Bronchus fibroblast of lung (primary cell): ENCODE results near the gene FITM1. TPM values are rescaled to one million over a fixed set of nuclear protein-coding genes. Genes with fewer than 3 reads are reported as not detected.

Experiments used
- total RNA-seq: library from RNA; depleted of rRNA; stranded (reverse); fragments of >200 nt; gene quantifications from 2 replicates; pipeline ENCODE4 v1.2.3, GENCODE V29; 2015

FITM1 gene, protein sequence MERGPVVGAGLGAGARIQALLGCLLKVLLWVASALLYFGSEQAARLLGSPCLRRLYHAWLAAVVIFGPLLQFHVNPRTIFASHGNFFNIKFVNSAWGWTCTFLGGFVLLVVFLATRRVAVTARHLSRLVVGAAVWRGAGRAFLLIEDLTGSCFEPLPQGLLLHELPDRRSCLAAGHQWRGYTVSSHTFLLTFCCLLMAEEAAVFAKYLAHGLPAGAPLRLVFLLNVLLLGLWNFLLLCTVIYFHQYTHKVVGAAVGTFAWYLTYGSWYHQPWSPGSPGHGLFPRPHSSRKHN
- total RNA-seq = not detected in 2 replicates

DNA sequence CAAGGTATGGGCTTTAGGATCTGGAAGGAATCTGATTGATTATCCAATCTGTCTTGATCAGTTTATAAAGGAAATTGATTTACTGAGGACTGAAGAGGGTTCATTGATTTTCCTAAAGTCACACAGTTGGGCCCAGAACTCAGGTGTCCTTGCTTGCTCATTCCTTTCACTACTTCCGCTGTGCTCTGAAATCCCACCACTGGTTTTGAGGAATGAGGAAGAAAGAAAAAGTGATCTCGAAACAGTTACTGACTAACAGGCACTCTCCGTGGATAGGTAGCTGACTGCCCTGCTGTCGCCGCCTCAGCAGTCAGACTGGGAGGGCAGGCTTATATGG, at the start of gene FITM1:
Gene FITM1, plus strand, starts transcription at position 280 of the 337 bp plus-strand sequence. CDS start 905 bp downstream, outside the sequence.

DNA sequence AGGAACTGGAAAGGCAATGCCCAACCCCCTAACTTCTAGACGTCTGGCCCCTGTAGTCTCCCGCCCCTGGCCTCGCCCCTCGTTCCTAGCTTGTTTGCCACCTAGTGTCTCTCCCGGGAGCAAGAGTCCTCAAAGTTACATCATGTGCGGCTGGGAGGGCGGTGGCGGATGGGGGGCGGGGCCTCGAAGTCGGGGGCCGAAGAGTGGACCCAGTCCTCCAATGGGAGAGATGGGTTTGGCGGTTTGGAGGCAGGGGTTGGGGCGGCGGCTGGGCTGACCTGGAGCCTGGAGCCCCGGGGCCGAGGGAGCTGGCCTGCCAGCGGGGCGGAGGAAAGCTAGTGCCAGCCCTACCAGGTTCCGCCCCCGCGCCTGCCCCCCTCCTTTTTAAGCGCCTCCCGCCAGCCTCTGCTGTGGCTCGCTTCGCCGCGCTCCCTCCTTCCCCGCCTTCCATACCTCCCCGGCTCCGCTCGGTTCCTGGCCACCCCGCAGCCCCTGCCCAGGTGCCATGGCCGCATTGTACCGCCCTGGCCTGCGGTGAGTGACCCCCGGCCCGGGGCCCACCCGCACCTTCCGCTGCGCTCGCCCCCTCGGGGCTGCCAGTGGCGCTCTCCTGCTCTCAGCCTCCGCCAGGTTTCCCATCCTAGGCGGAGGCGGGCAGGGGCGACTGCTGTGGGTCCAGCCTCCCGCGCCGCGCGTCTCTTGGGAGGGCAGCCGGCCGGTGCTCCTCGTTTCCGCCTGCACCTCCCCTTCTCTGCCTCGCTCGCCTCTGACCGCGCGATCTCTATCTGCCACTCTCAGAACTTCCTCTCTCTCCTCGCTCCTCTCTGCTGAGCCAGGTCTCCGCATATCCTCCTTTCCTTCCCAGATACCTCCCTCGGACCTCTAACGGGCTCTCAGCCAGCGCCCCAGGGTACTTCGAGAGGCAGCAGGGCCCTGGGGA, 36.3 kb upstream of the FITM1 start, which contains the start of gene PCK2:
Gene PCK2, plus strand, starts transcription at position 411 of the 940 bp plus-strand sequence. Its CDS starts 95 bp downstream, at position 506.

DNA sequence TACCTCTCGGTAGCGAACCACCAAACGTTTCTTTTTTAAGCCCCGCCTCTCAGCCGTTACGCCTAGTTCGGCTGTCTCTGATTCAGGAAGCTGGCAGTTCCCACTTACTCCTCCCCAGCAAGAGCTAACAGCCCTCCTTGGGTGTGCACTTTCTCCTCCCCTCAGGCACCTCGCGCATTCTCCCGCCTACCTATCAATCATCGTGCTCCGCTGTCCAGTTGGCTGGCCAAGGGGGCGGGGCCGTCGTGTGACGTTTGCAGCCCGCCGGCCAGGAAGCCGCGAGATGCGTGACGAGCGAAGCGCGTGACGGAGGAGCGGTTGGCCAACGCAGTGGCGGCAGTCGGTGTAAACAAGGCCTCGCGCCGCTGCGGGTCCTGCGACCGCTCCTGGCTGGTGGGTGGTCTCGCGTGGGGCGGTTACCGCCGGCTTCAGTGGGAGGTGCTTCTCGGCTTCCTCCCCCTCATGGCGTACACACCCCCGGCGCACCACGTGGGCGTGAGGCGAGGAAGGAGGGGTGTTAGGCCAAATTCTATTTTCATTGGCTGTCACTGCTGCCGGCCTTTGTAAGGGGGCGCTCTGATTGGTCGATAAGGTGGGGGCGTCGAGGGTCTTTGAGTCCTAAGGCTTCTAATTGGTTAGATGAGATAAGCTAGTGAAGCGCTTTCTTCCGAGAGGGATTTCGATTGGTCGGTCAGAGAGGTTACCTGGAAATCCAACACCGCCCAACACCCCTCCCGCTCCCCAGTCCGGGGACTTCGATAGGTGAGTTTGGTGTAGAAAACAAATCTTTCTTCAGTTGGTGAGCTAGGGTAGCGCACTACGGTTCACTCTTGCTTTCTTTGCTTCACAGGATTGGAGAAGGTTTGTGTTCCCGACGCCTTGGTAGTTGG, 15.7 kb upstream of the FITM1 start, which contains the start of the genes DCAF11 and NRL:
Gene DCAF11, plus strand, starts transcription at position 246 of the 890 bp plus-strand sequence. CDS start 818 bp downstream, outside the sequence.
Gene NRL, minus strand, starts transcription at position 418 of the 890 bp plus-strand sequence. CDS start 32,101 bp downstream, outside the sequence.

DNA sequence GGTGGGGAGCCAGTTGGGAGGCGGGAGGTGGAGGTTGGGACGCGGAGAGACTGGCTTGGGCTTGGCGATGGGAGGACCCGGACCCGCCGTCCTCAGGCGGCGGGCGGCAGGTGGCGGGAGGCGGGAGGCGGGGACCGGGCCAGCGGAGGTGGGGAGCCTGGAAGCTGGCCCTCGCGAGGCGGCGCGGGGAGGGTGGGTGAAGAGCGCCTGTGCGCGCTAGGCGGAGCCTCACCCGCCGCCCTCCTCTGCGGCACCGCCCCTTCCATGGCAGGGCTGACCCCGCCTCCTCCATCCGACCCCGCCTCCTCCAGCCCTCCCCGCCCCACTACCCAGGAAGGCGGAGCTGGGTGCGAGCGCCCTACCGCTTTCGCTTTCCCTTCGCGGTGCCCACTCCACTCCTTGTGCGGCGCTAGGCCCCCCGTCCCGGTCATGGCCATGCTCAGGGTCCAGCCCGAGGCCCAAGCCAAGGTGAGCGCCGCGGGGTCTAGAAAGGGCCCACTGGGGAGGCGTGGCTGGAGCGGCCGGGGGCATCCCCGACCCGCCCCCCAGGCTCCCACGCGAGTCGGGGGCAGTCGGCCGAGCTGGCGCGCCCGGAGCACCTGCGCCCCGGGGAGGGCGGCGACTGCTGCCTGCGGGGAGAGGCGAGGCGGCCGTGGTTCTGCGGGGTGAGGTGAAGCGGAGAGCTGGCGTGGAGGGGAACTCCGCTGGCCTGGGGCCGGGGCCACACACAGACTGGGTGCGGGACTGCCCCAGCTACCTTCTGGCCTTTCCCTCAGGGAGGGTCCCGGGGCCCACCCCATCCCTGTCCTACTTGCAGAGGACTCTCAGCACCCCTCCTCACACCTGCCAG, 5.6 kb downstream of the FITM1 start, which contains the start of gene PSME1:
Gene PSME1, plus strand, starts transcription at position 361 of the 850 bp plus-strand sequence. Its CDS starts 69 bp downstream, at position 430.

DNA sequence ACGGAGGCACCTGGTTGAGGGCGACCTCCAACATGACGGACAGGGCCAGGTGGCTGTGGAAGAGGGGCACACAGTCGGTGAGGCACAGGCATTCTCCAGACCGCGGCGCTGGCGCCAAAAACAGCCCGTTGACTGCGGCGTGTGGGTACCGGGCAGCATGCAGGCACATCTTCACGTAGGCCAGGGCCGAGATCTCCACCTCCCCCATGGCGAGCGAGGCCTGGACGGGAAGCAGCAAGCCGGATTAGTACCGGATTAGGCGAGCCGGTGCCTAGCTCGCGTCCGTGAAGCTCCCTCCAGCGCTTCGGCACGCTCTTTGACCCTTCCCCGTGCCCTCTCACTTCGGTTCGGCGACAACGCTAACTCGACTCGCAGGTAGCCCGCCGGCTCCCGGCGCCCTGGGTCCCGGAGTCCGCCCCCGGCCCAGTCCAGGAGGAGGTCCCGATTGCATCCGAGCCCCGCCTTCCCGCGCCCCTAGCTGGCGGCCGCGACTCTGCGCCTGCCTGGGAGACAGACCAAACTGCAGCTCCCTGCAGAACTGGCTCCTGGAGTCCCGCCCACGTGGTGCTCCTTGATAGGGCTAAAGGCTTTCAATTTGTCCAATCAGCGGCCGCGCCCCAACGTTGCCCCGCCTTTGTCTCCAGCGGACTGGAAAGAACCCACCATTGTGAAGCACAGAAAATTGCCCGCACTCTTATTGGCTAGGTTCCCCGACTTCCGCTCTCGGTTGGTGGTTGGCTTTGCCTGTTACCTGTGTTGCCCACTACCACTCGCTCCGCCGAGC, 10.8 kb downstream of the FITM1 start, which contains the start of gene EMC9:
Gene EMC9, minus strand, starts transcription at position 495 of the 784 bp plus-strand sequence. Its CDS starts 287 bp downstream, at position 208.

DNA sequence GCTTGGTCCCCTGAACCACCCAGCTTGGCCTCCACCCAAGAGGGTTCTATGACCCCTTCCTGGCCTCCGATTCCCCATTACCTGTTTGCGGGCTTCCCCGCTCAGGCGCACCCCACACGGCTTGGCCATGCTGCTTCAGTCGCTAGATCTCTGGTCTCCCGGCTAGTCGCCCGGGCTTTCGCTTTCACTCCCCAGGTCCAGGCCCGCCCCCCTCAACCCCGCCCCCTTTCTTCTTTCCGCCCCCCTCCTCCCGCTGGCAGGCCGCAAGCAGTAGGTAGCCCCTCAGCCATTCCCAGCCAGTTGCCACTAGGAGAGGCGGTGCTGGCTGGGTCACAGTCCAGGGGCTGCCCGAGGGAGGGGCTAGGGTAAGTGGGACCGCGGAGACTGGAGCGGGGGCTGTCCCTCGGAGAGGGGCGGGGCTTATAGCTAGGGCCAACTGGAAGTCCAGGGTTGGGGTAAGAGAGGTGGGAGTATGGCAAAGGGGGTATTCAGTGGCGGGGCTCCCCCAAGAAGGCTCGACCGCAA, 16.1 kb downstream of the FITM1 start, which contains the start of gene PSME2:
Gene PSME2, minus strand, starts transcription at position 158 of the 525 bp plus-strand sequence. Its CDS starts 29 bp downstream, at position 129.

DNA sequence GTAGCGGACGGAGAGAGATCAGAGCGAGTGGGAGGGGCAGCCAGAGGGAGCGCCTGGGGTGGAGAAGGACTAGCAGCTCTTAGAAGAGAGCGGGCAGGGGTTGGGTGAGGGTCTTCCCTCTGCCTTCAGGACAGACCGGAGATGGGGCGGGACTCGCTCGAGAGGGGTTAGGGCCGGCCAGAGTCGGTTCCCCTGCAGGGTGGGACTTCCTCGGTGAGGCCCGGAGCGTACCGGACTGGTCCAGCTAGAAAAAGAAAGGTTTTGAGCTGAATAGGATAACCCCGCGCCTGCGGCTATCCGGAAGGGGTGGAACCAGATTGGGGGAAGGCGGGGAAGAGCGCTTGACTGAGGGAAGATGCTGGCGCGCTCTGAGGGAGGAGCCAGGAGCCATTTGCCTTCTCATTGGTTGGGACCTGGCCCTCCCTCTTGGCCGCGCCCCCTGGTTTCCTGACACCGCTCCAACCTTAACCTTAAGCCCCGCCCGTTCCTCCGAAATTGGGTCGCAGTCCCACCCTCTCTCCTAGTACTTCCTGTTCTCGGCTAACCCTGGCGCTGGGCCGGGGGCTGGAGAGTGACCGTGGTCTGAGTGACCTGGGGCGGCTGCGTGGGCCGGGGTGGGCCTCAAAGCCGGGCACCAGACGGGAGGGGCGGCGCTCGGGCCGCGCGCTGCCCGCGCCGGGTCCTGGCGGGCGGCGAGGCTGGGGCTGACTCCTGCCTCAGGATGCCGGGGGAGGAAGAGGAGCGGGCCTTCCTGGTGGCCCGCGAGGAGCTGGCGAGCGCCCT, 16.7 kb downstream of the FITM1 start, which contains the start of gene RNF31:
Gene RNF31, plus strand, starts transcription at position 521 of the 783 bp plus-strand sequence. Its CDS starts 201 bp downstream, at position 722.

DNA sequence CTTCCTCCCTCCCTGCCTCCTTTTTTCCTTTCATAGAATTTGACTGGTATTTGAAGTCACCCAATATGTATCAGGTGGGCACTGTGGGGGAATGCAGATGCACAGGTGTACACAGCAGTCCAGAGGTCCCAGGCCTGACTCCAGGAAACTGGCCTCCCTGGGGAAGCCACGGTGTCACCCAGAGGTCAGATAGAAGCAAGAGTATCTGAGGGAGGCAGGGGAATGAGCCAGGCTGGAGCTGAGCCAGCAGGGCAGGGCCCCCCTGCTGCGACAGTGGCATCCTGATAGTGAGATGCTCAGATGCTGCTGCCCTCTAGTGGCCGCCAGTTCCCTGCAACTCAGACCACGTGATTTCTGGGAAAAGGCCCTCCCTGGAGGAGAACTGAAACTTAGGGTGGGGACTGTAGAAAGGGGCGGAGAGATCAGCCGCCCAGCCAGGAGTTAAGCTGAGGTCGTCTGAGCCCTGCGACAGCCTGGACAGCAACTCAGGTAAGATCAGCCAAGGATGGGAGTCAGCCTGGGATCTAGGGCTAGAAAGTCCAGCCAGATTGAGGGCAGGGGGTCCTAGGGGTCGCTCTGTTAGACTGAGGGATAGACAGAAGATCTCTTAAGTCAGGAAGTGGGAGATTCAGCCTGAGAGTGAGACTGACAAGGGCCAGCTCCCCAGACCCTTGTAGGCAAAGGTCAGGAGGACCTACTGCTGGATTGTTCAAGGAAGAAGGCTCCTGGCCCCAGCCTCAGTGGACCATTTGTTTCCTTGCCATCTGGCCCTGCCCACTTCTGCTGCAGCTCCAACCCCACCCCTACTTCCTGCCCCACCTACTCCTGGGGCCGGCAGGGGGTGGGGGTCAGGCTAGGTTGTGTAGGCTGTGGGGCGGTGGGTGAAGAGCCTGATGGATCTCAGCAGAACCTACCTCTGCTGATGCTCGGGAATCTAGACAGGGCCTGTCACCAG, 30.7 kb downstream of the FITM1 start, which contains the start of gene IRF9:
Gene IRF9, plus strand, starts transcription at position 416 of the 955 bp plus-strand sequence. CDS start 880 bp downstream, outside the sequence.

DNA sequence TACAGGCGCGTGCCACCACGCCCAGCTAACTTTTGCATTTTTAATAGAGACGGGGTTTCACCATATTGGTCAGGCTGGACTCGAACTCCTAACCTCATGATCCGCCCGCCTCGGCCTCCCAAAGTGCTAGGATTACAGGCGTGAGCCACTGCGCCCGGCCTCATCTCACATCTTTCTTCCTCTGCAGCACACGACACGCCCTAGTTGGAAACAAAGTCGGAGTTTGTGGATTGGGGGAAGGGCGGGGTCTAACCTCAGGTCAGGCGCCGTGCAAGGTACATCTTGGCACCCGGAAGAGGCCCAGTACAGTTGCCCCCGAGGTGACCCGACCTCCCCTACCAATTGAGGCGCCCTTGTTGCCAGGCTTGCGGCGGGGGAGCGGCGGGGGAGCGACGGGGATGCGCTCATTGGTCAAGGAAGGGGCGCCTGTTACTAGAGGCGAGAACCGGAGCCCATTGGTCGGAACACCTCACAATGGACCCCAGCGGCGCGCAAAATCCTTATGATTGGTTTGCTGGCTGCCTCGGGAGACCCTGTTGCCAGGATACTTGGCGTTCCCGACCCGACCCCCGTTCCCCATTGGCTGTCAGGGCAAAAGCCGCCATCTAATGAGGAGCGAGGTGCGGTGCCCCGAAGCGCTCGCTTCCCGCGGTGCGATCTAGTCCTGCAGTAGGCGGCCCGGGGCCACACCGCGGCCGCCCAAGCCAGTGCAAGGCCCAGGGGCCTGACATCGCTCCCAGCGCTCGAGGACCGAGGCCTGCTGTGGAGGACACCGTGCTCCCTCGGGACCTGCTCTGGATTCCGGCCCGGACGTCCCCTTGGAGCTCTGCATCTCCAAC, 41.2 kb downstream of the FITM1 start, which contains the start of gene REC8:
Gene REC8, plus strand, starts transcription at position 659 of the 839 bp plus-strand sequence. CDS start 473 bp downstream, outside the sequence.

Other genes starting within 250 kb of the FITM1 start
- 52.9 and 53.3 TPM in 2 replicates for gene DHRS4, start 176.9 kb upstream of the FITM1 start, total RNA-seq
- 14.3 and 17.1 TPM in 2 replicates for gene DHRS4L2, start 141.7 kb upstream of the FITM1 start, total RNA-seq
- under 0.01 TPM in 2 replicates for gene CARMIL3, start 78.7 kb upstream of the FITM1 start, total RNA-seq
- not detected in 2 replicates for gene CPNE6, start 59.1 kb upstream of the FITM1 start, total RNA-seq
- 63.3 and 65.6 TPM in 2 replicates for gene PCK2, start 36.3 kb upstream of the FITM1 start, total RNA-seq
- gene DCAF11, start 15.9 kb upstream of the FITM1 start, total RNA-seq = 42.2 and 43.7 TPM in 2 replicates
- gene NRL, start 15.7 kb upstream of the FITM1 start, total RNA-seq = 0.59 and 2.9 TPM in 2 replicates
- 128 and 137 TPM in 2 replicates for gene PSME1, start 5.5 kb downstream of the FITM1 start, total RNA-seq
- gene EMC9, start 10.9 kb downstream of the FITM1 start, total RNA-seq = 31.4 and 38.4 TPM in 2 replicates
- gene PSME2, start 16.0 kb downstream of the FITM1 start, total RNA-seq = 70.1 and 79.7 TPM in 2 replicates
- gene RNF31, start 16.8 kb downstream of the FITM1 start, total RNA-seq = 49.9 and 53.7 TPM in 2 replicates
- gene IRF9, start 30.6 kb downstream of the FITM1 start, total RNA-seq = 36.3 and 39.8 TPM in 2 replicates
- gene REC8, start 41.4 kb downstream of the FITM1 start, total RNA-seq = 54.3 and 64.6 TPM in 2 replicates
- 56.5 and 58.6 TPM in 2 replicates for gene IPO4, start 58.2 kb downstream of the FITM1 start, total RNA-seq
- 58.4 and 59.5 TPM in 2 replicates for gene TM9SF1, start 64.8 kb downstream of the FITM1 start, total RNA-seq
- 0.17 TPM in 1 of 2 replicates, not detected in the other for gene TSSK4, start 75.0 kb downstream of the FITM1 start, total RNA-seq
- 32.4 and 48.6 TPM in 2 replicates for gene CHMP4A, start 82.8 kb downstream of the FITM1 start, total RNA-seq
- gene MDP1, start 85.4 kb downstream of the FITM1 start, total RNA-seq = 18.2 and 19.6 TPM in 2 replicates
- gene NEDD8, start 101.7 kb downstream of the FITM1 start, total RNA-seq = 234 and 246 TPM in 2 replicates
- 53.1 and 54.3 TPM in 2 replicates for gene GMPR2, start 102.3 kb downstream of the FITM1 start, total RNA-seq
- gene TINF2, start 112.0 kb downstream of the FITM1 start, total RNA-seq = 52.6 and 56.7 TPM in 2 replicates
- 0.45 and 1.2 TPM in 2 replicates for gene TGM1, start 132.5 kb downstream of the FITM1 start, total RNA-seq
- gene RABGGTA, start 140.9 kb downstream of the FITM1 start, total RNA-seq = 32.1 and 33.9 TPM in 2 replicates
- 27.4 and 28.2 TPM in 2 replicates for gene DHRS1, start 169.1 kb downstream of the FITM1 start, total RNA-seq
- 17.2 and 18.5 TPM in 2 replicates for gene NOP9, start 169.2 kb downstream of the FITM1 start, total RNA-seq
- 1.3 and 1.8 TPM in 2 replicates for gene CIDEB, start 177.3 kb downstream of the FITM1 start, total RNA-seq
- 1.0 and 3.0 TPM in 2 replicates for gene LTB4R2, start 179.5 kb downstream of the FITM1 start, total RNA-seq
- gene LTB4R, start 180.8 kb downstream of the FITM1 start, total RNA-seq = 0.84 and 1.0 TPM in 2 replicates
- gene ADCY4, start 204.4 kb downstream of the FITM1 start, total RNA-seq = 0.15 and 0.17 TPM in 2 replicates
- 0.45 and 0.84 TPM in 2 replicates for gene RIPK3, start 209.3 kb downstream of the FITM1 start, total RNA-seq
- gene NFATC4, start 237.5 kb downstream of the FITM1 start, total RNA-seq = 25.4 and 28.4 TPM in 2 replicates